GM10248 (cell line): Measurements from ENCODE around the gene WWP2.
"Not testable (repeated sequence)": the region's sequence is repeated elsewhere in the genome, so short reads cannot be mapped to it uniquely, and the experiment has no call there.

Experiments
- CTCF ChIA-PET: fragments of 300-600 bp; sonication (Branson Sonifier 250); formaldehyde crosslinking; extraction: SDS; loops from one replicate; lab custom pipeline; 2021; ENCODE audit warnings: antibody characterized with exemption; lab: Yijun Ruan, JAX
- POLR2A ChIA-PET: fragments of 350-650 bp; sonication (Branson Sonifier 250); formaldehyde crosslinking; extraction: SDS; loops from one replicate; lab custom pipeline; 2020; ENCODE audit warnings: antibody characterized with exemption; lab: Yijun Ruan, JAX
- DNase-seq: peaks from one replicate; pipeline ENCODE4 v3.0.0; 2012; ENCODE audit errors: extremely low spot score
- CTCF ChIP-seq: IDR thresholded peaks from 2 replicates; pipeline ENCODE4 v1.5.1; 2012; ENCODE audit warnings: mild to moderate bottlenecking, low read depth; ENCODE audit errors: extremely low read depth, missing control alignments, control extremely low read depth

WWP2 gene

GRCh38 chr16:69754469-69755310 is 7.4 kb upstream of the WWP2 start, which contains the start of gene NOB1:
Gene NOB1 (minus strand): TSS chr16:69754926. CDS start chr16:69754910, 16 bp downstream.
- CTCF ChIA-PET: interaction anchor here (0.7 to 3.1 kb wide), 46 partner anchors 9 to 448 kb away, joined by 3 to 49 read pairs (median 4); partner anchors contain the start of genes NQO1 and PDF
- POLR2A ChIA-PET: interaction anchor here (0.6 kb wide), 2 partner anchors 27 to 402 kb away, joined by 3 to 5 read pairs; no protein-coding TSS in a partner anchor
- TF ChIP-seq CTCF: peak; percentile 94
- peak; percentile 94 for DNase-seq

DNA sequence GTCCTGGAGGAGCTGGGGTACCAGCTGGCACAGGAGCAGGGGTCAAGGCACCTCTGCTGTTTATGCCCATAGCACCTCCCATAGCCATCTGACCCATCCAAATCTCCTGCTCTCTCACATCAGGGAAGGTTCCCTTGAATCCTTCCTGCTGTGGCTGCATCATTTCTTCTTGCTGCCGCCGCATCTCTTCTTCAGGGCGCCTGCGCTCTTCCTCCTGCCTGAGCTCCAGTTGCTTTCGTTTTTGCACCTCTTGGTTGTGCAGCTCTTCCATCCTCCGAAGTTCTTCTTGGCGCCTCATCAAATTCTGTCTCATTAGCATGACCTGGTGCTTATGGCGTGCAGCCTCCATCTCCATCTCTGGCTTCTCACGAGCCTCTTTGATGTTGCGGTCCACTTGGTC is 5.4 kb upstream of the WWP2 start:
- ChIA-PET POLR2A (interaction anchor here (0.6 kb wide), 1 partner anchor 19 kb away, joined by 3 read pairs; no protein-coding TSS in a partner anchor), CTCF (no interaction called here)
- DNase-seq: no peak
- TF ChIP-seq CTCF: no peak

DNA sequence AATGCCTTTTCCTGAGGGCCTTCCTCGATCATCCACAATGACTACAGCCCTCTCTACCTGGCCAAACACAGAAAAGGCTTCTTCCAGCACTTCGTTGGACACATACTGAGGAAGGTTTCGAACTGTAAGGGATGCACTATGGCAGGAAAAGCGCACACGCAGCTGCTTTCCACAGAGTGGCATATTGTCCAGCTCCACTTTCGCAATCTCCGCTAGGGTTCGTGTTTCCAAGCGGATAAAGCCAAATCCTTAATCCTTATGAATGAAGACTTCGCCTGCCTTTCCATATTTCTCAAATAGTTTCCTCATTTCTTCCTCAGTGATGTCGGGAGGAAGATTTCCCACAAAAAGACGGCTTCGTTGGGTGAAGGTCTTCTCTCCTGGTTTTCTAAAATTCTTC is 4.8 kb upstream of the WWP2 start:
- DNase-seq, CTCF ChIA-PET: not testable (repeated sequence)
- POLR2A ChIA-PET: interaction anchor here (0.6 kb wide), 1 partner anchor 20 kb away, joined by 3 read pairs; no protein-coding TSS in a partner anchor

- no peak for TF ChIP-seq CTCF
- ChIA-PET CTCF (interaction anchor here (0.8 to 2.7 kb wide), 3 partner anchors 9 to 53 kb away, joined by 3 to 14 read pairs (median 4); partner anchors contain the start of gene NOB1), POLR2A (interaction anchor here (0.6 kb wide), 1 partner anchor 691 kb away, joined by 4 read pairs; the partner anchor contains the start of gene FCSK)
- DNase-seq: no peak
Observed at GRCh38 chr16:69762814-69763598, 874 bp downstream of the WWP2 start.

GRCh38 chr16:69763599-69763942 is 1.4 kb downstream of the WWP2 start:
- ChIA-PET CTCF (interaction anchor here (2.7 kb wide), 1 partner anchor 9 kb away, joined by 14 read pairs; the partner anchor contains the start of gene NOB1), POLR2A (no interaction called here)
- no peak for TF ChIP-seq CTCF
- no peak for DNase-seq

DNA sequence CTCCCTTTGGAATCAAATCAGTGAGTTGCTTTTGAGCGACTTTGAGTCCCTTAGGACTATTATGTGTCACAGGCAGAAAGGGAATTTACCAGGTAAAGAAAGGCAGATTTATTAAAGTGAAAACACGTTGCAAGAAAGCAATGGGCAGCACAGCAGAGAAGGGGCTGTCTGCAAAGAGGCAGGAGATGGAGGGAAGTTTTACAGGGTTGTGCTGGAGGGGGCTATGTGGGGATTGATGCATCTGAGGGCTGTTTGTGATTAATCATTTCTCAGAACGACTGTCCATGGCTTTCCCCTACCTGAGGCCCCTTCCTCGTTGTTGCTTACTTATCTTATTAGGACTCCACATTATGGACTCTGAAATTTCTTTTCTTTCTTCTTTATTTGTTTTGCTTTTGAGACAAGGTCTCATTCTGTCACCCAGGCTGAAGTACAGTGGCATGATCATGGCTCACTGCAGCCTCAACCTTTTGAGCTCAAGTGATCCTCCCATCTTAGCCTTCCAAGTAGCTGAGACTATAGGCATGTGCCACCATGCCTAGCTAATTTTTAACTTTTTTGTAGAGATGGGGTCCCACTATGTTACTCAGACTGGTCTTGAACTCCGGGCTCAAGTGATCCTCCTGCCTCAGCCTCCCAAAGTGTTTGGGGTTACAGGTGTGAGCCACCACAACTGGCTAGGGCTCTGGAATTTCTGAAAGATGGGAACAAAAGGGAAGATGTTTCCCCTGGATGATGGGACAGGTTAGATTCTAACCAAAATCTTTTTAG is 5.5 kb downstream of the WWP2 start:
- CTCF ChIA-PET: interaction anchor here (2.7 kb wide), 1 partner anchor 13 kb away, joined by 12 read pairs; the partner anchor contains the start of gene NOB1
- POLR2A ChIA-PET: no interaction called here
- TF ChIP-seq CTCF: no peak
- no peak for DNase-seq
